PC-3 (cell line): ENCODE measurements around the gene STX1B.

ENCODE experiments used
- CTCF ChIP-seq: fragments of 300-600 bp; sonication (generic); conservative IDR thresholded peaks from 2 replicates; pipeline ENCODE4 v1.5.1; 2017; ENCODE audit warnings: antibody characterized with exemption, low read depth, mild to moderate bottlenecking, low read length
- EZH2 ChIP-seq: fragments of 300-600 bp; sonication (generic); IDR thresholded peaks from one replicate; pipeline ENCODE4 v1.6.1; 2017; ENCODE audit warnings: antibody characterized with exemption, mild to moderate bottlenecking, low read length; ENCODE audit not compliant: unreplicated experiment
- EZH2phosphoT487 ChIP-seq: fragments of 300-600 bp; sonication (generic); IDR thresholded peaks from 2 replicates; pipeline ENCODE4 v1.6.1; 2018; ENCODE audit warnings: mild to moderate bottlenecking, antibody characterized with exemption, low read length, borderline replicate concordance

GRCh38 chr16:30941600-30942425 lies 68.6 kb downstream of the STX1B start:
- no peak for TF ChIP-seq EZH2phosphoT487
- TF ChIP-seq CTCF = peak; percentile 78
- no peak for TF ChIP-seq EZH2
